HepG2 (cell line): ENCODE data around the gene TCAF1.

Source experiments
- CHD4 ChIP-seq: fragments of 200-600 bp; sonication (generic); IDR thresholded peaks from 2 replicates; pipeline ENCODE4 v1.7.0; 2017; ENCODE audit warnings: mild to moderate bottlenecking, low read length, borderline replicate concordance
- IKZF4 ChIP-seq: sonication (generic); formaldehyde crosslinking; IDR thresholded peaks from 2 replicates; pipeline ENCODE4 v1.5.1; 2020; ENCODE audit warnings: borderline replicate concordance, mild to moderate bottlenecking, low read depth, missing genetic modification reagents; ENCODE audit errors: not compliant biosample characterization
- IRX3 ChIP-seq: sonication (generic); formaldehyde crosslinking; IDR thresholded peaks from 2 replicates; pipeline ENCODE4 v1.8.1; 2023; ENCODE audit warnings: mild to moderate bottlenecking, low read depth, missing genetic modification reagents, borderline replicate concordance
- NONO ChIP-seq, 2 experiments: fragments of 450-650 bp in 1 of 2; sonication (generic) in 1 of 2; formaldehyde crosslinking in 1 of 2; IDR thresholded peaks in 1 of 2; conservative IDR thresholded peaks in 1 of 2; 2 replicates each; pipeline versions ENCODE4 v1.6.1 to v1.8.0; 2017 to 2022; ENCODE audit warnings: mild to moderate bottlenecking in 1 of 2, missing genetic modification reagents in 1 of 2, moderate library complexity in 1 of 2
- TF ChIP-seq, protein P1 (sequence below): sonication (generic); formaldehyde crosslinking; IDR thresholded peaks from 2 replicates; pipeline ENCODE4 v1.8.0; 2022; ENCODE audit warnings: mild to moderate bottlenecking, missing genetic modification reagents, moderate library complexity
- TF ChIP-seq, protein P2 (sequence below): sonication (generic); formaldehyde crosslinking; IDR thresholded peaks from 2 replicates; pipeline ENCODE4 v1.4.0; 2020; ENCODE audit warnings: missing genetic modification reagents
- TF ChIP-seq, protein P3 (sequence below): sonication (generic); formaldehyde crosslinking; IDR thresholded peaks from 2 replicates; pipeline ENCODE4 v1.5.0; 2020; ENCODE audit warnings: mild to moderate bottlenecking, missing genetic modification reagents, moderate library complexity

DNA sequence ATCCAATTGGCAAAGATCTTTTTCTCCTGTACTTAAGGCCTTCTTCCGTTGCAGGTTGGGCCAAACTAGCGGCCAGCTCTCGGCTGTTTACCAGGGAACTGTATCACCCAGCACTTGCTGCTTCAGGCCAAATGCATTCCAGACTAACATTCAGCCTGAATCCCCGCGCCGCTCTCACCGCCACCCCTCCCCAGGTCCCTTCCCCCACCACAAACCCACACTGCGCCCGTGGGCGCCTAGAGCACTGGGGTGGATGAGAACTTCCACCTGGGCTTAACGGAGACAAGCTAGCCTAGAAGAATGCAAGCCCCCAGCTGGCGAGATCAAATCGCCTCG, 676 bp downstream of the TCAF1 start:
- TF ChIP-seq CHD4 = 0 out of 2 replicates have a peak, but pooled peaks have one; percentile 18
- no peak for TF ChIP-seq NONO (IDR thresholded peaks at IDR 0.05)
- no peak; the same call in 1 of the 2 replicates for TF ChIP-seq NONO (CRISPR knock-in tag; conservative IDR thresholded peaks at IDR 0.05)
- no peak for TF ChIP-seq IKZF4 (CRISPR knock-in tag)
- TF ChIP-seq, protein P1, sequence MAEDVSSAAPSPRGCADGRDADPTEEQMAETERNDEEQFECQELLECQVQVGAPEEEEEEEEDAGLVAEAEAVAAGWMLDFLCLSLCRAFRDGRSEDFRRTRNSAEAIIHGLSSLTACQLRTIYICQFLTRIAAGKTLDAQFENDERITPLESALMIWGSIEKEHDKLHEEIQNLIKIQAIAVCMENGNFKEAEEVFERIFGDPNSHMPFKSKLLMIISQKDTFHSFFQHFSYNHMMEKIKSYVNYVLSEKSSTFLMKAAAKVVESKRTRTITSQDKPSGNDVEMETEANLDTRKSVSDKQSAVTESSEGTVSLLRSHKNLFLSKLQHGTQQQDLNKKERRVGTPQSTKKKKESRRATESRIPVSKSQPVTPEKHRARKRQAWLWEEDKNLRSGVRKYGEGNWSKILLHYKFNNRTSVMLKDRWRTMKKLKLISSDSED (CRISPR knock-in tag) = no peak
- TF ChIP-seq, protein P2, sequence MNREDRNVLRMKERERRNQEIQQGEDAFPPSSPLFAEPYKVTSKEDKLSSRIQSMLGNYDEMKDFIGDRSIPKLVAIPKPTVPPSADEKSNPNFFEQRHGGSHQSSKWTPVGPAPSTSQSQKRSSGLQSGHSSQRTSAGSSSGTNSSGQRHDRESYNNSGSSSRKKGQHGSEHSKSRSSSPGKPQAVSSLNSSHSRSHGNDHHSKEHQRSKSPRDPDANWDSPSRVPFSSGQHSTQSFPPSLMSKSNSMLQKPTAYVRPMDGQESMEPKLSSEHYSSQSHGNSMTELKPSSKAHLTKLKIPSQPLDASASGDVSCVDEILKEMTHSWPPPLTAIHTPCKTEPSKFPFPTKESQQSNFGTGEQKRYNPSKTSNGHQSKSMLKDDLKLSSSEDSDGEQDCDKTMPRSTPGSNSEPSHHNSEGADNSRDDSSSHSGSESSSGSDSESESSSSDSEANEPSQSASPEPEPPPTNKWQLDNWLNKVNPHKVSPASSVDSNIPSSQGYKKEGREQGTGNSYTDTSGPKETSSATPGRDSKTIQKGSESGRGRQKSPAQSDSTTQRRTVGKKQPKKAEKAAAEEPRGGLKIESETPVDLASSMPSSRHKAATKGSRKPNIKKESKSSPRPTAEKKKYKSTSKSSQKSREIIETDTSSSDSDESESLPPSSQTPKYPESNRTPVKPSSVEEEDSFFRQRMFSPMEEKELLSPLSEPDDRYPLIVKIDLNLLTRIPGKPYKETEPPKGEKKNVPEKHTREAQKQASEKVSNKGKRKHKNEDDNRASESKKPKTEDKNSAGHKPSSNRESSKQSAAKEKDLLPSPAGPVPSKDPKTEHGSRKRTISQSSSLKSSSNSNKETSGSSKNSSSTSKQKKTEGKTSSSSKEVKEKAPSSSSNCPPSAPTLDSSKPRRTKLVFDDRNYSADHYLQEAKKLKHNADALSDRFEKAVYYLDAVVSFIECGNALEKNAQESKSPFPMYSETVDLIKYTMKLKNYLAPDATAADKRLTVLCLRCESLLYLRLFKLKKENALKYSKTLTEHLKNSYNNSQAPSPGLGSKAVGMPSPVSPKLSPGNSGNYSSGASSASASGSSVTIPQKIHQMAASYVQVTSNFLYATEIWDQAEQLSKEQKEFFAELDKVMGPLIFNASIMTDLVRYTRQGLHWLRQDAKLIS (CRISPR knock-in tag) = no peak
- no peak for TF ChIP-seq IRX3 (CRISPR knock-in tag)
- TF ChIP-seq, protein P3, sequence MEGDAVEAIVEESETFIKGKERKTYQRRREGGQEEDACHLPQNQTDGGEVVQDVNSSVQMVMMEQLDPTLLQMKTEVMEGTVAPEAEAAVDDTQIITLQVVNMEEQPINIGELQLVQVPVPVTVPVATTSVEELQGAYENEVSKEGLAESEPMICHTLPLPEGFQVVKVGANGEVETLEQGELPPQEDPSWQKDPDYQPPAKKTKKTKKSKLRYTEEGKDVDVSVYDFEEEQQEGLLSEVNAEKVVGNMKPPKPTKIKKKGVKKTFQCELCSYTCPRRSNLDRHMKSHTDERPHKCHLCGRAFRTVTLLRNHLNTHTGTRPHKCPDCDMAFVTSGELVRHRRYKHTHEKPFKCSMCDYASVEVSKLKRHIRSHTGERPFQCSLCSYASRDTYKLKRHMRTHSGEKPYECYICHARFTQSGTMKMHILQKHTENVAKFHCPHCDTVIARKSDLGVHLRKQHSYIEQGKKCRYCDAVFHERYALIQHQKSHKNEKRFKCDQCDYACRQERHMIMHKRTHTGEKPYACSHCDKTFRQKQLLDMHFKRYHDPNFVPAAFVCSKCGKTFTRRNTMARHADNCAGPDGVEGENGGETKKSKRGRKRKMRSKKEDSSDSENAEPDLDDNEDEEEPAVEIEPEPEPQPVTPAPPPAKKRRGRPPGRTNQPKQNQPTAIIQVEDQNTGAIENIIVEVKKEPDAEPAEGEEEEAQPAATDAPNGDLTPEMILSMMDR (CRISPR knock-in tag) = no peak
